GM20431 (cell line): ENCODE data around the gene MMP13.

Experiments
- in situ Hi-C: fragments of 300-500 bp; cut with MseI, MboI; formaldehyde crosslinking; loops from one replicate; pipeline ENCODE4 v1.15.0; 2020; ENCODE audit warnings: low sequenced_read_pairs; ENCODE audit not compliant: unreplicated experiment

The MMP13 gene

DNA sequence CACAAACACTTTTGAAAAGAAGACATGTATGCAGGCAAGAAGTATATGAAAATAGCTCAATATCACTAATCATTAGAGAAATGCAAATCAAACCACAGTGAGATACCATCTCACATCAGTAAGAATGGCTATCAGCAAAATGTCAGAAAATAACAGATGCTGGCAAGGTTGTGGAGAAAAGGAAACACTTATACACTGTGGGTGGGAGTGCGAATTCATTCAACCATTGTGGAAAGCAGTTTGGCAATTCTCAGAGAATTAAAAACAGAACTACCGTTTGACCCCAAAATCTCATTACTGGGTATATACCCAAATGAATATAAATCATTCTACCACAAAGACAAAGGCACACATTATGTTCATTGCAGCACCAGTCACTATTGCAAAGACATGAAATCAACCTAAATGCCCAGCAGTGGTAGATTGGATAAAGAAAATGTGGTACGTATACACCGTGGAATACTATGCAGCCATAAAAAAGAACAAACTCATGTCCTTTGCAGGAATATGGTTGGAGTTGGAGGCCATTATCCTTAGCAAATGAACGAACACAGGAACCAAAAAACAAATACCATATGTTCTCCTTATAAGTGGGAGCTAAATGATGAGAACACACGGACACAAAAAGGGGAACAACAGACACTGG lies 18.5 kb downstream of the MMP13 start:
- in situ Hi-C loops, result no loop called here

DNA sequence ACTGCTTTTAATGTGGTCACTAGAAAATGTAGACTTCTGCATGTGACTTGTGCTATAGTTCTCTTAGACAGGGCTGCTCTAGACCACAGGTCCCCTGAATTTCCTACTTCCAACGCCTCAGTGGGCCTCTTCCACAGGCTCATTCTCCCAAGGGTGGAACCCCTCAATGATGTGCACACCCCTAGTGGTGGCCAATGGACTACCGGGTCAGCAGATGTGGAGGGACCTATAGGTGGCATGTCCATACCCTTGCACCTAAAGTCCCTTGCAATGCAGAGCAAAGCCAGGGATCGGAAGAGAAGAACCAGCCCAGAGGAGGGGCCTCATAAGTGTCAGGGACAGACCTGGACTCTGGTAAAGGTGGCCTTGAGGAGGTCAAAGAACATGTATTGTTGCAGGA lies 20.0 kb downstream of the MMP13 start:
- in situ Hi-C loops, result no loop called here

- in situ Hi-C loops, result no loop called here
Observed at GRCh38 chr11:102934735-102935134, 20.8 kb downstream of the MMP13 start.

GRCh38 chr11:102933627-102934026 lies 21.9 kb downstream of the MMP13 start:
- in situ Hi-C loops, result no loop called here

GRCh38 chr11:102932678-102933077 lies 22.9 kb downstream of the MMP13 start:
- in situ Hi-C loops, result no loop called here

DNA sequence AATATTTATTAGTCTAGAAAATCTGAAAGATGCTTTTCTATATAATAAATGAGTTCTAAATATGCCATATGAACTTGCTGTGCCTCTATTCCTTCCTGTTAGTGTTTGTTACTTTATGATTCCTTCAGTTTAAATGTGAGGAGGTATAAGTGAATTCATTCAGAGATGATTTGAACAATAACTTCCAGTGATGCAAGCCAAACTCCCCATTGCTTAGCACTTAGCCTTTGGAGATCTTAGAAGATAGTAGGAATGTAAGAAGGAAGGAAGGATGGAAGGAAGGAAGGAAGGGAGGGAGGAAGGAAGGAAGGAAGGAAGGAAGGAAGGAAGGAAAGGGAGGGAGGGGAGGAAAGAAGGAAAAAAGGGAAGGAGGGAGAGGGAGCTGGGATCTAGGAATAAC lies 25.1 kb downstream of the MMP13 start:
- in situ Hi-C loops, result no loop called here

GRCh38 chr11:102929972-102930371 lies 25.6 kb downstream of the MMP13 start:
- in situ Hi-C loops, result no loop called here

GRCh38 chr11:102929166-102929565 lies 26.4 kb downstream of the MMP13 start:
- in situ Hi-C loops, result no loop called here

GRCh38 chr11:102928247-102928646 lies 27.3 kb downstream of the MMP13 start:
- in situ Hi-C loops, result no loop called here

- in situ Hi-C loops, result no loop called here
Observed at GRCh38 chr11:102927624-102927990, 27.9 kb downstream of the MMP13 start.

- in situ Hi-C loops, result no loop called here
Observed at GRCh38 chr11:102926961-102927623, 28.4 kb downstream of the MMP13 start.

DNA sequence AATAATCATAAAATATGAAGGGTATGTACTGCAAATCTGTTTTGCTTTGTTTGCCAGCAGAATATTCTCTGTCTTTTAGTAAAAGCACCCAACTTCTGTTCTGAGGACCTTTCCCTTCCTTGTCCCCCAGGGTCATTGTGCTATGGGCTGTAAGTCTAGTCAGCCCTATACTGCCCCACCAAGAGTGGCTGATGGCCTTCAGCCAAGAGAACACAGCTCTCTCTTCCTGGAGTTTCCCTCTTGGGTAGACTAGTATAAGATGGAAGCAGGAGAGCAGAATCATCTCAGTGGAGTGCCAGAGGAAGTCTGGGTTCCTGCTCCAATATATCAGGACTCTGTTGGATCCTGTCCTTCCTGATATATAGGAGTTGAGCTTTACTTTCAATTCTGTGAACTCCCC lies 29.0 kb downstream of the MMP13 start:
- in situ Hi-C loops, result no loop called here

GRCh38 chr11:102925988-102926387 lies 29.5 kb downstream of the MMP13 start:
- in situ Hi-C loops, result no loop called here

DNA sequence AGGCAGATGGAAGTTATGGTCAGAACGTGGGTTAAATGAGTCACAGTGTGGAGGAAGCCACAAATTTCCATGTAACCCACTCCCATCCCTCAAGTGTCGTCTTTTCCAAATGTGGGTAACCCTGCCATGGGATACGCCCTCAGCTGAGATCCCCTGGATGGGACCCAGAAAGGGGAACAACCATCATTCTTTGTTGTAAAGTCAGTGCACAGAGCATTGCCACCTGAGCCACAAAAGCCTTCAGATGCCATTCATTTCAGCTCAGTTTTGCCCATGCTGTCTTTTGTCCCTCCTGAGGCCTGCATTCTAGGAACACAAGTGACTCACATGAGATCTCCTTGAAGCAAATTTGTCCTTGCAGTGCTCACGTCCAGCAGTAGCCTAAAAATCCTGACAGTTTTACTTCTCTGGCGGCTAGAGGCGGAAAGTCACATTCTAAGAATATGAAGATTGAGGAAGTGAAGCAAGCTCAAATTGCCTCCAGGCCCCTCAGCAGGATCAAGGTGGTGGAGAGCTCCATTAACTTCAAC lies 30.6 kb downstream of the MMP13 start:
- in situ Hi-C loops, result no loop called here

DNA sequence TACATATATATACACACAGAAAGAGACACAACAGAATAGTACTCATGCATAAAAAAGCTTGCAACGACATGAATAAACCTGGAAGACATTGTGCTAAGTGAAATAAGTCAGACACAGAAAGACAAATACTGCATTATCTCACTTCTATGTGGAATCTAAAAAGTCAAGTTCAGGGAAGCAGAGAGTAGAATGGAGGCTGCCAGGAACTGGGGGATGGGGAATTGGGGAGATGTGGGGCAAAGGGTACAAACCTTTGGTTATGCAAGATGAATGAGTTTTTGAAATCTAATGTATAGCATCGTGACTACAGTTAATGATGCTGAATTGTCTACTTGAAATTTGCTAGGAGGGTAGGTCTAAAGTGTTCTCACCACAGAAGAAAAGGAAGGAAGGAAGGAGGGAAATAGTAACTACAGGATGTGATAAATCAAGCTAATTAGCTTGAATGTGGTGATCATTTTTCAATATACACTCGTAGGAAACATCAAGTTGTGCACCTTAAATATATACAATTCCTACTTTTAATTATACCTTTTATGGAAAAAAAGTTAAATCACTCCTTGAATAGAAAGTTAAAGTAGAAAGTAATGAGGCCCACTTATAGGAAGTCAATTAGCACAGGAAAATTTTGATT lies 33.8 kb downstream of the MMP13 start:
- in situ Hi-C loops, result no loop called here

GRCh38 chr11:102920118-102920684 lies 35.3 kb downstream of the MMP13 start:
- in situ Hi-C loops, result no loop called here

DNA sequence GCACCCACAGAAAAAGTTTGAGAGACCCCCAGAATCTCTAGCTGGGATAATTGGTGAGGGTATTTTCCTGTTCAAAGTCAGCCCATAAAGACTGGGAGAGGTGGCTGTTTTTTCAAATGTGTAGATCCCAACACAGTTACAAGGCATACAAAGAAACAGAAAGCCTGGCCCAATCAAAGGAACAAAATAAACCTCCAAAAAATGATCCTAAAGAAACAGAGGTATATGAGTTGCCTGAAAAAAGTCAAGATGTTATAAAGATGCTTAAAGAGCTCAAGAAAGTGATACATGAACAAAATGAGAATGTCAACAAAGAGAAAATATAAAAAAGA lies 40.5 kb downstream of the MMP13 start:
- in situ Hi-C loops, result no loop called here

DNA sequence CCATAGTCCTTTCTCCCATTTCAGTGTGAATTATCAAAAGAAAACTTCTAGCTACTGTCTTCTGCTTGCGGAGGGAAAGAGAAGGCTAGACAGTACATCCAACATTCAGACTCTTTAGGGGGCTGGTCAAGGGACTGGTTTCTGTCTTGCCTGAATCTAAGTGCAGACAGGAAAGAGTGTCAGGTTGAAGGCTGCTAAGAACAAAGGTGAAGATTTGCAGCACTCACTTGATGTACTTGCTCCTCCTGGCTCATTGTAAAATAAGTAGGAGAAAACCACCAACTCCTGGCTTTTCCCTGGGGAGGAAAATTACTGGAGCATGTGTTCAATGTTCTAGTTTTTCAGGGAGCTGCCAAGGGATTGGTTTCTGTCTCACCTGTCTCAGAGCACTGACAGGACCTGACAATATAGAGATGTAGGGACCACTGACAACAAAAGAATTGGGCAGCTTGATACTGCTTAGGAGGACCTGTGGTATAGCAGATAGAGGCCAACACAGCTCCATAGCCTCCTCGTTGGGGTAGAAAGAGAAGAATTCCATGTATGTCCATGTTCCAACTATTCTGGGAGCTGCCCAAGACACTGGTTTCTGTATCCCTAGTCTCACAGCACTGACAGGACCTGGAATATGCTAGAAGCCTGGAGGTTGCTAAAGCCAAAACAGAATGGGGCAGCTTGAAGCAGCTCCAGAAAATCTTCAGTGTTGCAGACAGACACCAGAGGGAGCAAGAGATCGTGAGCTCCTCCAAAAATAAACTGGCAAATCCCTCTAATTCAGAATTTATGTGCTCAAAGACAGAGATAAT lies 41.1 kb downstream of the MMP13 start:
- in situ Hi-C loops, result no loop called here

DNA sequence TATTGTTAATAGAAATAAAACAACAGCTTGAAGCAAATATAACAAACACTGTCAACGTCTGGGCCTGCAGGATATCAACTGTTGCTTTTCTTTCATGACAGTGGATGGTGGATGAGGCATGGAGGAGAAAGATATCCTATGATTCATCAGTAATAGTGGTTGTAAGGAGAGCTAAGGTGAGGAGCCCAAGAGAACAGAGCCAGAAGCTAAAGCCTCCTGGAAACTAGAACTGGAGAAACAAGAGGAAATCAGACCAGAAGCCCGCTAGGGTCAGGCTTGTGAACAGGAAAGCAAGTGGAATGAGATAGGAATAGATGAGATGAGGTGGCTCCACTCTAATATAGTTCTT lies 43.1 kb downstream of the MMP13 start:
- in situ Hi-C loops, result no loop called here

GRCh38 chr11:102911758-102912481 lies 43.6 kb downstream of the MMP13 start:
- in situ Hi-C loops, result no loop called here
